Body of pancreas (tissue), 4 donors: ENCODE measurements around the gene OGFR.

ENCODE experiments used
- CTCF ChIP-seq, 7 experiments: fragments of 450-650 bp in 4 of 7; fragments of 200-600 bp in 3 of 7; sonication (generic) in 3 of 7; IDR thresholded peaks; one replicate each; pipeline ENCODE4 v1.5.1; 2016 to 2019; ENCODE audit warnings: antibody characterized with exemption in 7 of 7
- POLR2A ChIP-seq, 3 donors: fragments of 450-650 bp; IDR thresholded peaks; one replicate each; pipeline ENCODE4 v1.6.1; 2016; ENCODE audit warnings: antibody characterized with exemption in 3 of 3, mild to moderate bottlenecking in 2 of 3

- TF ChIP-seq POLR2A (IDR thresholded peaks at IDR 0.05): no peak
- TF ChIP-seq CTCF (IDR thresholded peaks at IDR 0.05): no peak
Observed at GRCh38 chr20:62861726-62862336, 57.2 kb downstream of the OGFR start, which contains the start of gene TCFL5.
